ENCODE measurements around the gene MKLN1. TPM values are rescaled to one million over a fixed set of nuclear protein-coding genes. Genes with fewer than 3 reads are reported as not detected.

The MKLN1 gene
- total RNA-seq, 1 donor from 2014 or later, result 61.7 TPM

DNA sequence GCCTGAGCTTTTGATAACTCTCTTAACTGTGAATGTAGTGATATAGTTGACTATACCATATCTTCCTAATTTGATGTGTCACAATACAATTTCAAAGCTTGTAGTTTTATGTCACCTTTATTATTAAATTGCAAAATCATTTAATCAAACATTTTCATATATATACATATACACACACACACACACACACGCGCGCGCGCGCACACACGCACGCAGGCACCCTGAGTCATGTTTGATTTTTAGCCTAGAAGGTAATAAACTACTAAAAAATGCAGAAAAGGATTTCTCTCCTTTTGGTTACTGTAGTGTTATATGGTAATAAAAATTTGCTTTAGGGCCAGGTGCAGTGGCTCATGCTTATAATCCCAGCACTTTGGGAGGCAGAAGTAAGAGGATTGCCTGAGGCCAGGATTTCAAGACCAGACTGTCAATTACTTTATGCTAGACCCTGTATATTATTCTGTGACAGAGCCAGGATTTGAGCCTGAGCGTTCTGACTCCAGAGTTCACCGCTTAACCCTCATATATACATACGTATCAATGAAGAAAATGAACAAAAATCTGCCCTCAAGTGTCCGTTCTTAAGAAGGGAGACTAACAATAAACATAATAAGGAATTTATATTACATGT lies 139.2 kb downstream of the MKLN1 start:
- TF ChIP-seq, protein P1, sequence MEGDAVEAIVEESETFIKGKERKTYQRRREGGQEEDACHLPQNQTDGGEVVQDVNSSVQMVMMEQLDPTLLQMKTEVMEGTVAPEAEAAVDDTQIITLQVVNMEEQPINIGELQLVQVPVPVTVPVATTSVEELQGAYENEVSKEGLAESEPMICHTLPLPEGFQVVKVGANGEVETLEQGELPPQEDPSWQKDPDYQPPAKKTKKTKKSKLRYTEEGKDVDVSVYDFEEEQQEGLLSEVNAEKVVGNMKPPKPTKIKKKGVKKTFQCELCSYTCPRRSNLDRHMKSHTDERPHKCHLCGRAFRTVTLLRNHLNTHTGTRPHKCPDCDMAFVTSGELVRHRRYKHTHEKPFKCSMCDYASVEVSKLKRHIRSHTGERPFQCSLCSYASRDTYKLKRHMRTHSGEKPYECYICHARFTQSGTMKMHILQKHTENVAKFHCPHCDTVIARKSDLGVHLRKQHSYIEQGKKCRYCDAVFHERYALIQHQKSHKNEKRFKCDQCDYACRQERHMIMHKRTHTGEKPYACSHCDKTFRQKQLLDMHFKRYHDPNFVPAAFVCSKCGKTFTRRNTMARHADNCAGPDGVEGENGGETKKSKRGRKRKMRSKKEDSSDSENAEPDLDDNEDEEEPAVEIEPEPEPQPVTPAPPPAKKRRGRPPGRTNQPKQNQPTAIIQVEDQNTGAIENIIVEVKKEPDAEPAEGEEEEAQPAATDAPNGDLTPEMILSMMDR (IDR thresholded peaks at IDR 0.05; ENCODE audit: unreplicated experiment), result no peak
- no peaks in the 10 kb centered on the region for H3K4me1 Mint-ChIP-seq
- no peaks in the 10 kb centered on the region for H3K9me3 Mint-ChIP-seq
- H3K27me3 Mint-ChIP-seq (ENCODE audit: low read depth), result no peaks in the 10 kb centered on the region
- no peak for DNase-seq (ENCODE audit: low spot score in 2 of 2, unreplicated experiment in 2 of 2)
- H3K36me3 Mint-ChIP-seq, result peaks cover 50% of the 10 kb centered on the region
- H3K4me3 Mint-ChIP-seq, result no peak overlapping the region
- no peak overlapping the region for H3K27ac Mint-ChIP-seq

DNA sequence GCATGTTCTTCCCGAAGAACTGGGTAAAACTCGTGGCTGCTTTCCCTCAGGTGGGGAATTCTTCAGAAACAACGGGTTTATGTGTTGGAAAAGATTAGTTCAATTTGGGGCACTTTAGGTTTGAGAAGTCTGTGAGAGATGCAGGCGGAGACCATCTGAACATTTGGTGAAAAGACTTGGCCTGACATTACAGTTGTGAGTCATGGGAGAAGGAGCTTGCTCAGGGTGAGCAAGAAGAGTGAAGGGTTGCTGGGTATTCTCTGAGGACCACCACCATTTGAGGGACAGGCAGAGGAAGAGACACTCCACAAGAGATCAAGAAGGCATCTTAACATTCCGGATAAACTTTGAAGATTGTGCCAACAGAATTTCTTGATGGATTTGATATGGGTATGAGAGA lies 140.1 kb downstream of the MKLN1 start:
- H3K4me3 Mint-ChIP-seq, result no peak overlapping the region
- DNase-seq (ENCODE audit: low spot score in 2 of 2, unreplicated experiment in 2 of 2), result no peak
- no peaks in the 10 kb centered on the region for H3K9me3 Mint-ChIP-seq
- no peaks in the 10 kb centered on the region for H3K27me3 Mint-ChIP-seq (ENCODE audit: low read depth)
- peaks cover 49% of the 10 kb centered on the region for H3K36me3 Mint-ChIP-seq
- TF ChIP-seq, protein P1 (IDR thresholded peaks at IDR 0.05; ENCODE audit: unreplicated experiment), result no peak
- H3K4me1 Mint-ChIP-seq, result no peaks in the 10 kb centered on the region
- H3K27ac Mint-ChIP-seq, result no peak overlapping the region

DNA sequence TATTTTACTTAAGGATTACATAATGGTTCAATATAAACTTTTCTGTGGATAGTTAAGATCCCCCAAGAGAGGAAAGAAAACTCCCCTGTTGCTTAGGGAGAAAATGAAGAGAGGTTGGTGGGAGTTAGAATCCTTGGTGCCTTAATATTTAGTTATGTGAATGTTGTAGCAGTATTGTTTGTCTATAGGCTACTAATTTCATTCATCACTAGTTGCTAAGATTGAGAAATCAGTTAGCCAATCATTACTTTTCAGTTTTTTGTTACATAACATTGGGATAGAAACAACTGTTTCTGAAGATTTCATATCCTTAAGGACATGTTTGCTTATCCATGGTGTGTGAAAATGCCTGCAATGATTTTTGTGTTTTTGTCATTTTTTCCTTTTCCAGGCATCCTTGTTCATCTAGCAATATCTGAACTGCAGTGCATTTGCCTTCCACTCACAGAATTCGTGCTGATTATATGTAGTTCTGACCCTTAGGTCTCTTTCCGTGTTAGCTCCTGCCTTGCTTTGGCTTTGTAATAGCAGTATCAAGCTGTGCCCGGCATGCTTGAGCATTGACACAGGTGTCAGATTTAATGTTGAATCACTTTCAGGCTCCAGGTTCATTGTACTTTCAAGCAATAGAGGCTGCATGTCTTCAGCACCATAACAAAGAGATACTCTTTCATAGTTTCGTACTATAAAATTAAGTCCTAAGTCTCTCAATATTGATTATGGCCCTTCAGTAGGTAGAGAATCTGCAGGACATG lies 143.8 kb downstream of the MKLN1 start:
- no peaks in the 10 kb centered on the region for H3K4me1 Mint-ChIP-seq
- TF ChIP-seq, protein P1 (IDR thresholded peaks at IDR 0.05; ENCODE audit: unreplicated experiment), result no peak
- DNase-seq (ENCODE audit: low spot score in 2 of 2, unreplicated experiment in 2 of 2), result no peak
- H3K27ac Mint-ChIP-seq, result no peak overlapping the region
- H3K4me3 Mint-ChIP-seq, result no peak overlapping the region
- peaks cover 12% of the 10 kb centered on the region for H3K9me3 Mint-ChIP-seq
- H3K36me3 Mint-ChIP-seq, result peaks cover 56% of the 10 kb centered on the region
- H3K27me3 Mint-ChIP-seq (ENCODE audit: low read depth), result no peaks in the 10 kb centered on the region

DNA sequence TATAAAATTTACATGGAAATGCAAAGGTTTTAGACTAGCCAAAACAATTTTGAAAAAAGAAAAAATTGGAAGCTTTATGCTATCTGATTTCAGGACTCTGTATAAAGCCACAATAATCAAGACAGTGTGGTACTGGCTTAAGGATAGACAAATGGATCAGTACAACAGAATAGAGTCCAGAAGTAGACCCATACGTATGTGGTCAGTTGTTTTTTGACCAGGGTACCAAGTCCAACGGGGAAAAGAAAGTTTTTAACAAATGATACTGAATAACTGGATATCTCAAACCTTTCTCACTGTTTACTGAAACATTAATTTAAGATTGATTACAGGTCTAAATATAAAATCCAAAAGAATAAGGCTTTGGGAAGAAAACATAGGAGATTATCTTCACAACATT lies 149.1 kb downstream of the MKLN1 start:
- no peak for DNase-seq (ENCODE audit: low spot score in 2 of 2, unreplicated experiment in 2 of 2)
- peaks cover 7% of the 10 kb centered on the region for H3K4me1 Mint-ChIP-seq
- H3K27me3 Mint-ChIP-seq (ENCODE audit: low read depth), result no peaks in the 10 kb centered on the region
- H3K27ac Mint-ChIP-seq, result no peak overlapping the region
- peaks cover 12% of the 10 kb centered on the region for H3K9me3 Mint-ChIP-seq
- no peak overlapping the region for H3K4me3 Mint-ChIP-seq
- TF ChIP-seq, protein P1 (IDR thresholded peaks at IDR 0.05; ENCODE audit: unreplicated experiment), result no peak
- peaks cover 28% of the 10 kb centered on the region for H3K36me3 Mint-ChIP-seq

DNA sequence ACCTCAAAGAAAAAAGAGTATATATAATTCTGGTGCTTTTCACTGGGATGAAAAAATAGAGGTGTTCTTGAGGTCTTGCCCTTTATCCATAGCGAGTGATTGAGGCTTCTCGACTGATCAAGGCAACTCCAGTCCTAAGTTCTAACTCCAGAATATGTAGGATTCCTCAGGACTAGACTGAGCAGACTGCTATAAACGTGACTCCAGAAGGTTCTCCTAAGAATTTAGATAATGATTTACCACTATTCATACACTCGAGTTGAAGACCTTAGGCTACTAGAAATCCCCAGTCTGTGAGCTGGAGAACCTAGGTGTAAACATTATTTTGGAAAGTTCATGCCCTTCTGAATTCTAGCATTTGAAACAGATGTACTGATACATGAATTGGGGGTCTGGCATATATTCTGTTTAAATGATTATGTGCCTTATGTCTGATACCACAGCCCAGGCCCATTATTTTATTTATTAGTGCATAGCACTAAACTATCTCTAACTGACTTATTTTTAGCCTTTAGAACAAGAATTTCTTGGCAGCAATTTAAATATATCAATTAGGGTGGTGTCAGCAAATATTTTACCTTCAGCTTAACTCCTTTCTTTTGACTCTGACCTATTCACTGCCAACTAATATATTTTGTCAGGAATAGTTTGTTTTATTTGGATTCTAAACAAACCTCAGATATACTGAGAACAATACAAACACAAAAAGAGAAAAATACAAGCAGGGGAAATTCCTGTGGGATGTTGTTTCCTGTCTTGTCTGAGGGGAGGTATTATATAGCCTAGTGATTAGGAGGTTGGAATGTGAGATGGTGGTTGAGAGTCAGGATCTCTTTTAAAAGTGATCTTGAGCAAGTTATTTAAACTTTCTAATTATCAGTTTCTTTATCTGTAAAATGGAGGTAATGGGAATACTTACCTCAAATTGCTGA lies 153.0 kb downstream of the MKLN1 start:
- DNase-seq (ENCODE audit: low spot score in 2 of 2, unreplicated experiment in 2 of 2), result no peak
- TF ChIP-seq, protein P1 (IDR thresholded peaks at IDR 0.05; ENCODE audit: unreplicated experiment), result no peak
- H3K27ac Mint-ChIP-seq, result peak overlapping the region; percentile 32
- H3K4me1 Mint-ChIP-seq, result peaks cover 7% of the 10 kb centered on the region
- H3K27me3 Mint-ChIP-seq (ENCODE audit: low read depth), result no peaks in the 10 kb centered on the region
- H3K36me3 Mint-ChIP-seq, result peaks cover 5% of the 10 kb centered on the region
- H3K9me3 Mint-ChIP-seq, result no peaks in the 10 kb centered on the region
- no peak overlapping the region for H3K4me3 Mint-ChIP-seq
